Cardiac muscle cell (in vitro differentiated cells and primary cell): Measurements from ENCODE around the gene INTS3. TPM values are rescaled to one million over a fixed set of nuclear protein-coding genes. Genes with fewer than 3 reads are reported as not detected.

Experiments
- DNase-seq, 2 donors: peaks; one replicate each; pipeline versions ENCODE4 v3.0.0 to v3.0.0-alpha.2; 2010 to 2017; ENCODE audit warnings: low read depth in 1 of 2, low spot score in 1 of 2
- H3K27ac ChIP-seq: fragments of 200-600 bp; sonication (generic); 2 replicates; pipeline ENCODE4 v1.5.1; 2016
- H3K27me3 ChIP-seq: fragments of 200-600 bp; sonication (generic); 2 replicates; pipeline ENCODE4 v1.6.0; 2016; ENCODE audit warnings: control low read depth
- H3K36me3 ChIP-seq: fragments of 200-600 bp; sonication (generic); 2 replicates; pipeline ENCODE4 v1.5.1; 2016; ENCODE audit warnings: control low read depth
- H3K4me1 ChIP-seq: fragments of 200-600 bp; sonication (generic); 2 replicates; pipeline ENCODE4 v1.8.1; 2017; ENCODE audit warnings: low read depth, mild to moderate bottlenecking, mixed run types
- H3K4me3 ChIP-seq: fragments of 200-600 bp; sonication (generic); 2 replicates; pipeline ENCODE4 v1.5.1; 2016; ENCODE audit warnings: mild to moderate bottlenecking
- H3K9me3 ChIP-seq: fragments of 200-600 bp; sonication (generic); 2 replicates; pipeline ENCODE4 v1.5.1; 2017; ENCODE audit warnings: low read depth, mild to moderate bottlenecking, control low read depth
- polyA plus RNA-seq: library from polyadenylated mRNA; unstranded; fragments of >200 nt; fragmentation: Nextera tagmentation; extraction: Ambion mirVana; gene quantifications from 2 replicates; pipeline ENCODE4 v1.2.1, GENCODE V29; 2016
- total RNA-seq: library from RNA; depleted of rRNA; stranded (reverse); fragments of >200 nt; gene quantifications from 2 replicates; pipeline ENCODE4 v1.2.3, GENCODE V29; 2016
- TF ChIP-seq, protein P1 (sequence below): IDR thresholded peaks from 2 replicates; pipeline ENCODE4 v1.5.1; 2012; ENCODE audit warnings: low read depth, mild to moderate bottlenecking, low read length

Gene INTS3
- total and polyA plus RNA-seq, 2 experiments from 2014 or later = 39.7 to 73.5 TPM

DNA sequence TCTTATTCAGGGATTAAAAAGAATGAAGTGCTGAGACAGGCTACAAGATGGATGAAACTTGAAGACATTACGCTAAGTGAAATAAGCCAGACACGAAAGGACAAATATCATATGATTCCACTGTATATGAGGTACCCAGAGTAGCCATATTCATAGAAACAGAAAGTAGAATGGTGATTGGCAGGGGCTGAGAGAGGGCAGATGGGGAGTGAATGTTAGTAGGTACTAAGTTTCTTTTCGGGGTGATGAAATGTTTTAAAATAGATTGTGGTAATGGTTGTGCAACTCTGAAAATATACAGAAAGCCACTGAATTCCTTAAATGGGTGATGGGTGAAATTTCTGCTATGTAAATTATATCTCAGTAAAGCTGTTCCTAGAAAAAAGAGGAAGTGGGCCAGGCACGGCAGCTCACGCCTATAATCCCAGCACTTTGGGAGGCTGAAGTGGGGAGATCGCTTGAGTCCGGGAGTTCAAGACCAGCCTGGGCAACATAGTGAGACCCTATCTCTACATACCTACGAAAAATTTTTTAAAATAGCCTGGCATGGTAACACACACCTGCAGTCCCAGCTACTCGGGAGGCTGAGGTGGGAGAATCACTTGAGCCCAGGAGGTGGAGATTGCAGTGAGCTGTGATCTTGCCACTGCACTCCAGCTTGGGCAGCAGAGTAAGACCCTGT is 63.3 kb downstream of the INTS3 start:
- Histone ChIP-seq H3K27ac (no peak overlapping the region), H3K4me3 (no peak overlapping the region), H3K36me3 (no peaks in the 10 kb centered on the region), H3K9me3 (no peaks in the 10 kb centered on the region), H3K4me1 (peaks cover 5% of the 10 kb centered on the region), H3K27me3 (no peaks in the 10 kb centered on the region)
- TF ChIP-seq, protein P1, sequence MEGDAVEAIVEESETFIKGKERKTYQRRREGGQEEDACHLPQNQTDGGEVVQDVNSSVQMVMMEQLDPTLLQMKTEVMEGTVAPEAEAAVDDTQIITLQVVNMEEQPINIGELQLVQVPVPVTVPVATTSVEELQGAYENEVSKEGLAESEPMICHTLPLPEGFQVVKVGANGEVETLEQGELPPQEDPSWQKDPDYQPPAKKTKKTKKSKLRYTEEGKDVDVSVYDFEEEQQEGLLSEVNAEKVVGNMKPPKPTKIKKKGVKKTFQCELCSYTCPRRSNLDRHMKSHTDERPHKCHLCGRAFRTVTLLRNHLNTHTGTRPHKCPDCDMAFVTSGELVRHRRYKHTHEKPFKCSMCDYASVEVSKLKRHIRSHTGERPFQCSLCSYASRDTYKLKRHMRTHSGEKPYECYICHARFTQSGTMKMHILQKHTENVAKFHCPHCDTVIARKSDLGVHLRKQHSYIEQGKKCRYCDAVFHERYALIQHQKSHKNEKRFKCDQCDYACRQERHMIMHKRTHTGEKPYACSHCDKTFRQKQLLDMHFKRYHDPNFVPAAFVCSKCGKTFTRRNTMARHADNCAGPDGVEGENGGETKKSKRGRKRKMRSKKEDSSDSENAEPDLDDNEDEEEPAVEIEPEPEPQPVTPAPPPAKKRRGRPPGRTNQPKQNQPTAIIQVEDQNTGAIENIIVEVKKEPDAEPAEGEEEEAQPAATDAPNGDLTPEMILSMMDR = no peak
- DNase-seq = peak in 1 of 2 donors; percentile 95

DNA sequence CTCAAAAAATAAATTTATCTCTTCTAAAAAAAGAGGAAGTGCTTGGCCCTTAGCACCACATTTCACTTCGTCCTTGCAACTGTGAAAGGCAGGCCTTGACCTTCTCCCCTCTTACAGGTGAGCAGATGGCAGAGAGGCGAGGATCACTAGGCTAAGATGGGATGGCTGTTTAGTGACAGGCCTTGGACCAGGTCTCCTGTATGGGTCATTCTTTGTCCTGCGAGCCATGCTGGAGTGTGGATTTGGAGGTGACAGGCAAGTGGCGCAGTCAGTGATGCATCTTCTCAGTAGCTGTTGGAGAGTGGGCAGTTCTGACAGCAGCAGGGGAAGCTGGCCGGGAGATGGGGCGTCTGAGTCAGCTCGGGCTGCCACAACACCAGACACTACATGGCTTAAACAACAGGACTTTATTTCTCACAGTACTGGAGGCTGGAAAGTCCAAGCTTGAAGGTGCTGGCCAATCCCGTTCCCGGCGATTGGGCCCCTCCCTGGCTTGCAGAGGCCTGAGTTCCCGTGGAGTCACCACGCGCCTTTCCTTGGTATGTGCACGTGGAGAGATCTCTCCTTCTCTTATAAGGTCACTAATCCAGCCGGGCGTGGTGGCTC is 63.9 kb downstream of the INTS3 start:
- TF ChIP-seq, protein P1 = no peak

DNA sequence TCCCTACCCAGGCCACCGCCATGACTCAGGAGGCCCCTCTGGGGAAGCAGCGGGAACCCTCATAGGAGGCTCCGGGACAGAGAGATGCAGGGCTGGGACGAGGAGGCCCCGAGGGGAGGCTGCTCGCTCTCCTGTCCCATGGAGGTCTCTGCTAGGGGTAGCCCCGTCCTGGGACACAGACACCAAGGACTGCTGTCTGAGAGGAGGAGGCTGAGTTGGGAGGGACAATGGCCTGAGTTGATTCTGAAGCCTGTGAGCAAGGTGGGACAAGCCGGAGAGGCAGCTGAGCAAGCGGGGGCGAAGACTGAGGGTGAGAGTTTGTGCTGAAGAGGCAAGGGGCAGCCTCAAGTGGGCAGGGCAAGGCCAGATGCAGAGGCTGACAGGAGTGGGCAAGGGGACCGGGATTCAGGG is 64.8 kb downstream of the INTS3 start:
- H3K4me1 ChIP-seq = peaks cover 5% of the 10 kb centered on the region
- no peaks in the 10 kb centered on the region for H3K9me3 ChIP-seq
- H3K27me3 ChIP-seq = no peaks in the 10 kb centered on the region
- H3K4me3 ChIP-seq = no peak overlapping the region
- no peak overlapping the region for H3K27ac ChIP-seq
- no peak for DNase-seq
- H3K36me3 ChIP-seq = no peaks in the 10 kb centered on the region
- TF ChIP-seq, protein P1 = no peak

More for the DNA sequence above, 63.9 kb downstream of the INTS3 start:
- Histone ChIP-seq H3K36me3 (no peaks in the 10 kb centered on the region), H3K27ac (no peak overlapping the region), H3K27me3 (no peaks in the 10 kb centered on the region), H3K4me1 (peaks cover 5% of the 10 kb centered on the region), H3K9me3 (no peaks in the 10 kb centered on the region), H3K4me3 (no peak overlapping the region)
- DNase-seq = peak in 1 of 2 donors; percentile 41

DNA sequence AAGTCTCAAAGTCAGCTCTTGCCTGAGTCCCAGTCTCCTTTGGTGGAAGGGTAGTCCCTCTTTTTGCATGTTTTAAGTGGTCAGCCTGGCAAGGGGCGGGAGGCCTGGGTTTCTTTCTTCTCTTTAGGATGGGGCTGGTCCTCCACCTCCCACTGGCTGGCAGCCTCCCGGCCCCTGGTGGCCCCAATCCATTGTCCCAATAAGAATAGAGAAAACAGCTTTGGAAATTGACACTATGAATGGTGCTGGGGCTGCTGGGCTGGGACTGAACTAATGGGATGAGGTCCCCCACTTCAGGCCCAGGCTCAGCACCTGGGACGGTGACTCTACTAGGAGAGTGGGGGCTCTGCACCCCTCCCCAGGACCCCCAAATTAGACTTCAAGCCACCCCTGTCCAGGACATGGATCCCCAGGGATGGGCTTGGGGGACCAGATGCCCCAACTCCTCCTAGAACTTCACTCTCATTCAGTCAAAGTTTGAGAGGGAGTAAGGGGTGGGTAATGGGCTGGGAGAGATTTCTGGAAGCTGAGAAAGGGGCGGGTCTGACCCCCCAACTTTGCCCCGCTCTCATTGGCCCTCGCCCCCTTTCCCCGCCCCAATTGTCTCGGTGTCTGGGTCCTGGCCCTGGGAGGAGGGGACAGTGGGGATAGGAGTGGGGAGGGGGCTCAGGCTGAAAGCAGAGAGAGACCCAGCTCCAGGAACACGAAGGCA is 65.6 kb downstream of the INTS3 start:
- Histone ChIP-seq H3K36me3 (no peaks in the 10 kb centered on the region), H3K9me3 (no peaks in the 10 kb centered on the region), H3K4me1 (peaks cover 5% of the 10 kb centered on the region), H3K4me3 (no peak overlapping the region), H3K27me3 (no peaks in the 10 kb centered on the region), H3K27ac (no peak overlapping the region)
- no peak for DNase-seq
- TF ChIP-seq, protein P1 = no peak

DNA sequence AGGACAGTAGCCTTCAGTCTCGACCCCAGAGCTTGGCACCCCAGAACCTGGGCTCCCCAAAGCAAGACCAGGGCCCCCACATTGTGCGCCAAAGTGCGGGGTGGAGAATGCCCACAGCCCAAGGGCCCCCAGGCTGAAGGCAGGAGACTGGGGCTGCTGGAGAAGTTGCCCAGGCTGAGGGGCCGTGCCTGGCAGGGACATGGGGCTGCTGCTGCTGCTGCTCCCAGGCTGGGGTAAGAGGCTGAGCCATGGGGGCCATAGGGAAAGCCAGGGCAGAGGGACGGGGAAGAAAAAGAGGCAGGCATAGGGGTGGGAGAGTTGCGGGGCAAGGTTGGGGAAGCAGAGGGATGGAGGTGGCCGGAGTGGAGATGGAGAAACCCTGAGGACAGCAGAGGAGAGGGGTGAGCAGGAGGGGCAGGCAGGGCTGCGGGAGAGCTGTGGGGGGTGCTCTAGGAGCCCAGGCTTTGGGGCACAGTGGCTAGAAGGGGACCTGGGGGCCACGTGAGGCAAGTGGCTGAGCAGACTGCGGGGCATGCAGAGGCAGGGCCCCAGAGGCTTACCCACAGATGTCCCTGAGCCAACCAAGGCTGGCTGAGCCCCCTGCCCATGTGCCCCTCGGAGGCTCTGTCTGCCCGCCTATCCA is 66.2 kb downstream of the INTS3 start:
- Histone ChIP-seq H3K27ac (no peak overlapping the region), H3K4me1 (peaks cover 5% of the 10 kb centered on the region), H3K27me3 (no peaks in the 10 kb centered on the region), H3K36me3 (no peaks in the 10 kb centered on the region), H3K9me3 (no peaks in the 10 kb centered on the region), H3K4me3 (no peak overlapping the region)
- TF ChIP-seq, protein P1 = no peak
- no peak for DNase-seq
